Activated T-helper 1 cell treated with anti-CD3 and anti-CD28 coated beads, Interleukin-12 subunit alpha, Interleukin-12 subunit beta, Interleukin-2, Interleukin-4 antibody, amounts not matched to agents 30 ng/mL and 10 ng/mL and 1 ng/mL, durations not matched to agents 14 hours and 24 hours and 36 hours (primary cell): ENCODE data around the gene GRIK4. TPM values are rescaled to one million over a fixed set of nuclear protein-coding genes. Genes with fewer than 3 reads are reported as not detected.

ENCODE experiments used
- DNase-seq: peaks from one replicate; pipeline ENCODE4 v3.0.0; 2021; ENCODE audit warnings: low spot score
- H3K27ac Mint-ChIP-seq: one replicate; pipeline ENCODE4 v1.8.0; 2021; ENCODE audit warnings: mild to moderate bottlenecking, mixed read lengths
- H3K27me3 Mint-ChIP-seq: one replicate; pipeline ENCODE4 v1.8.0; 2022; ENCODE audit warnings: mild to moderate bottlenecking, moderate library complexity, mixed read lengths; ENCODE audit not compliant: insufficient read depth
- H3K36me3 Mint-ChIP-seq: one replicate; pipeline ENCODE4 v1.8.0; 2021; ENCODE audit warnings: low read depth, mixed read lengths
- H3K4me1 Mint-ChIP-seq: one replicate; pipeline ENCODE4 v1.8.0; 2021; ENCODE audit warnings: low read depth, mixed read lengths
- H3K4me3 Mint-ChIP-seq: one replicate; pipeline ENCODE4 v1.8.0; 2021; ENCODE audit warnings: mild to moderate bottlenecking, moderate library complexity, mixed read lengths
- H3K9me3 Mint-ChIP-seq: one replicate; pipeline ENCODE4 v1.8.0; 2021; ENCODE audit warnings: mixed read lengths
- intact Hi-C: fragments of 100-400 bp; cut with micrococcal nuclease; formaldehyde crosslinking; loops from one replicate; pipeline ENCODE4 v1.15.1; 2024
- total RNA-seq: library from RNA; stranded (reverse); gene quantifications from 2 replicates; pipeline ENCODE4 v1.2.3, GENCODE V29; 2022

The GRIK4 gene
- total RNA-seq, 1 donor from 2014 or later, result 0.16 TPM

DNA sequence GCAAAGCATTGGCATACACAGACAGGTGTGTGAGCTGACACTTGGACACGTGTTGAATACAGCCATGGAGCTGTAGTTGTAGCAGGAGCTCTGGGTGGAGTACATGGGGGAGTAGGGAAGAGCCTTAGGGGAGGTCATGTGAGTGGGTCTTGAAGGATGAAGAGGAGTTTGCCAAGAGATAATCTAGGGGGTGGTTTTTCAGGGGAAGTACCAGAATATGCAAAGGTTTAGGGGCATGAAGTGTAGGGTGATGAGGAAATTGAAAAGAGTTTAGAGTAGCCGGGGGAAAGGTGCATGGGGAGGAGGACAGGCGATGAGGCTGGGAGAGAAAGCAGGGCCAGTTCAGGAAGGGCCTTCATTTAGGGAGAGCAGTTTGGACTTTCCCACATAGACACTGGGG is 74.5 kb downstream of the GRIK4 start:
- no peaks in the 10 kb centered on the region for H3K36me3 Mint-ChIP-seq
- H3K4me1 Mint-ChIP-seq, result no peaks in the 10 kb centered on the region
- peaks cover 7% of the 10 kb centered on the region for H3K27me3 Mint-ChIP-seq
- intact Hi-C loops, result no loop called here
- DNase-seq, result no peak
- H3K9me3 Mint-ChIP-seq, result peaks cover 7% of the 10 kb centered on the region
- no peak overlapping the region for H3K27ac Mint-ChIP-seq
- H3K4me3 Mint-ChIP-seq, result no peak overlapping the region

DNA sequence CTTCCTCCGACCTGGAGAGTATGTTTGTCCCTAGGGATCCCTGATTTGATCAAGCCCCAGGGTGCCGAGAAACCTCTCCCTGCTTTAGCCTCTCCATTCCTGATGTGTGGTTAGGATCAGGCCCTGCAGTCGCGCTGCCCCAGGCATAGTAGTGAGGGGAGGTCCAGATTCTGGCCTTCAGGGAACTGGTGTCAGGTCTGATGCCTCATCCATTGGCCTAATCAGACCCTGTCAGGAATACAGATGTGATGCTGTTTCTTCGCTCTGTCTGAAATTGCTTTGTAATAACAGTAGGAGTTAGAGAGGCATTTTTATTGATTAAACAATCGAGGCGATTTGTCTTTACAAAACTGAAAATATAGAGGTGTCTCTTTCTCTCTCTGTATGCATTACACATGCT is 75.2 kb downstream of the GRIK4 start:
- Mint-ChIP-seq H3K27ac (no peak overlapping the region), H3K9me3 (peaks cover 7% of the 10 kb centered on the region), H3K4me3 (no peak overlapping the region), H3K27me3 (peaks cover 4% of the 10 kb centered on the region), H3K4me1 (no peaks in the 10 kb centered on the region), H3K36me3 (no peaks in the 10 kb centered on the region)
- intact Hi-C loops, result no loop called here
- no peak for DNase-seq

- intact Hi-C loops, result no loop called here
- peaks cover 7% of the 10 kb centered on the region for H3K9me3 Mint-ChIP-seq
- H3K27ac Mint-ChIP-seq, result no peak overlapping the region
- no peak overlapping the region for H3K4me3 Mint-ChIP-seq
- peaks cover 4% of the 10 kb centered on the region for H3K27me3 Mint-ChIP-seq
- no peaks in the 10 kb centered on the region for H3K36me3 Mint-ChIP-seq
- DNase-seq, result no peak
- H3K4me1 Mint-ChIP-seq, result no peaks in the 10 kb centered on the region
These were observed 75.8 kb downstream of the GRIK4 start for GRCh38 chr11:120587299-120587698.

GRCh38 chr11:120589376-120589775 is 77.8 kb downstream of the GRIK4 start:
- no peaks in the 10 kb centered on the region for H3K36me3 Mint-ChIP-seq
- H3K4me3 Mint-ChIP-seq, result no peak overlapping the region

DNA sequence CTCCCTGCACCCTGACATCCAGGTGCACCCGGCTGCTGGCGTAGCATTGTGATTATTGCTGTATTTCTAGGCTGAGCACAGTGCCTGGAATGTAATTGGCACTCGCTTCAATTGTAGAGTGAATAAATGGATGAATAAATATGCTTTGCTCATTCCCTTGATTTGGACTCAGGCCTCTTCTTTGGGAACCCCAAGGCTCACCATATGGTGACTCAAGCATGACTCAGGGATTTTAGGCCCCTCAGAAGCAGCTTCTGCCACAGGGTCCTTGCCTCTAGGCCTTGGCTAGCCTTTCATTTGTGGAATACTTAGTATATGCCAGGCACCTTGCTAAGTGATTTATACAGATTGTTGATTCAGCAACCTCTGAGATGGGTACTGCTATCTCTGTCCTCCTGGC is 78.9 kb downstream of the GRIK4 start:
- intact Hi-C loops, result no loop called here
- Mint-ChIP-seq H3K27ac (no peak overlapping the region), H3K4me3 (no peak overlapping the region), H3K27me3 (peaks cover 10% of the 10 kb centered on the region), H3K9me3 (no peaks in the 10 kb centered on the region), H3K36me3 (no peaks in the 10 kb centered on the region), H3K4me1 (no peaks in the 10 kb centered on the region)
- no peak for DNase-seq

More at GRCh38 chr11:120589376-120589775, 77.8 kb downstream of the GRIK4 start:
- no peak overlapping the region for H3K27ac Mint-ChIP-seq
- H3K9me3 Mint-ChIP-seq, result peaks cover under 1% of the 10 kb centered on the region
- H3K4me1 Mint-ChIP-seq, result no peaks in the 10 kb centered on the region
- H3K27me3 Mint-ChIP-seq, result peaks cover 10% of the 10 kb centered on the region
- no peak for DNase-seq
- intact Hi-C loops, result no loop called here

- intact Hi-C loops, result no loop called here
- no peak overlapping the region for H3K27ac Mint-ChIP-seq
- peaks cover 8% of the 10 kb centered on the region for H3K27me3 Mint-ChIP-seq
- H3K4me1 Mint-ChIP-seq, result no peaks in the 10 kb centered on the region
- DNase-seq, result no peak
- H3K9me3 Mint-ChIP-seq, result no peaks in the 10 kb centered on the region
- H3K4me3 Mint-ChIP-seq, result no peak overlapping the region
- H3K36me3 Mint-ChIP-seq, result no peaks in the 10 kb centered on the region
These were observed 83.2 kb downstream of the GRIK4 start for GRCh38 chr11:120594746-120595145.

GRCh38 chr11:120595557-120595956 is 84.0 kb downstream of the GRIK4 start:
- H3K27me3 Mint-ChIP-seq, result peaks cover 8% of the 10 kb centered on the region
- H3K4me3 Mint-ChIP-seq, result no peak overlapping the region
- no peaks in the 10 kb centered on the region for H3K4me1 Mint-ChIP-seq
- no peak for DNase-seq
- intact Hi-C loops, result no loop called here
- H3K9me3 Mint-ChIP-seq, result no peaks in the 10 kb centered on the region
- no peaks in the 10 kb centered on the region for H3K36me3 Mint-ChIP-seq
- H3K27ac Mint-ChIP-seq, result no peak overlapping the region

DNA sequence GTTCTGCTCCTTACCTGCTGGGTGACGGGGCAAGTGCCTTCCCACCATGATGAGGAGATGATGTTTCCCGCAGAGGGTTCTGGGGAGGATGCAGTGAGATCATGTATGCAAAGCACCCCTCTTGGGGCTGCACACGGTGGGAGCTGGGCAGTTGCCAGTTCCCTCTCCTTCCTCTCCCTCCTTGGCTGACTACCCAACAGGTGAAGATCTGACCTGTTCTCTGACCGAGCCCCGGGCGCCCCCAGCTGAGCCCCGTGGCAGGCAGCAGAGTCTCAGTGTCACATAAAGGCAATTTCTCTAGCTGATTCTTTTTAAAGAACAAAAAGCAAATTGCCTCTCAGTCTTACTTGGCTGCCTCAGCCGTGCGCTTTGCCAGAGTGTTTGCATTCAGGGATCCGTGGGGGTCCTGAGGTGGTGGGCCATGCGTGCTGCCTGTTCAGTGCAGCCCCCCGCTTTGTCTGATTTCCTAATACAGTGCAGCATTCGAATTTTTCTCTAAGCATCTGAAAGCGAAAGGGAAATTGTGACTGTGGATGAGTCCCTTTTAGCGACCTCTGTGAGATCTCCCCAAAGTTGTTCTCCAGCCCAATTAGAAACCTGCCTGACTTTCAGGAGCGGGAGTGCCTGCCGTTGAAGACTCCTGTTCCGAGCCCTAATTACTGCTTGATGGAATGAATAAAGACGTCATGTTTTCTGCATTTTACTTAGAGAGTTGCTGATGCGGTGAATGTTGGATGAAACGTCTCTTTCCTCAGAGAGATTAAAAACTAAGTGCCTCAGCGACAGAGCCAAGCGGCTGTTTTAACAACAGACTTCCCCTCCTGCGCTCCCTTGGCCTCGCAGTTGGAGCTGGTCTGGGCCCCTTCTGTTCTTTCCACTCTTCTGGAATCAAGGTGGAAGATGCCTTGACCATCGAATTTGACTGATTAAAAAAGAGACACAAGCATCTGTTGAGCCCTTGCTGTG is 86.0 kb downstream of the GRIK4 start:
- H3K4me1 Mint-ChIP-seq, result no peaks in the 10 kb centered on the region
- peaks cover 11% of the 10 kb centered on the region for H3K27me3 Mint-ChIP-seq
- H3K4me3 Mint-ChIP-seq, result no peak overlapping the region
- DNase-seq, result no peak
- H3K36me3 Mint-ChIP-seq, result no peaks in the 10 kb centered on the region
- intact Hi-C loops, result no loop called here
- H3K9me3 Mint-ChIP-seq, result no peaks in the 10 kb centered on the region
- H3K27ac Mint-ChIP-seq, result no peak overlapping the region

DNA sequence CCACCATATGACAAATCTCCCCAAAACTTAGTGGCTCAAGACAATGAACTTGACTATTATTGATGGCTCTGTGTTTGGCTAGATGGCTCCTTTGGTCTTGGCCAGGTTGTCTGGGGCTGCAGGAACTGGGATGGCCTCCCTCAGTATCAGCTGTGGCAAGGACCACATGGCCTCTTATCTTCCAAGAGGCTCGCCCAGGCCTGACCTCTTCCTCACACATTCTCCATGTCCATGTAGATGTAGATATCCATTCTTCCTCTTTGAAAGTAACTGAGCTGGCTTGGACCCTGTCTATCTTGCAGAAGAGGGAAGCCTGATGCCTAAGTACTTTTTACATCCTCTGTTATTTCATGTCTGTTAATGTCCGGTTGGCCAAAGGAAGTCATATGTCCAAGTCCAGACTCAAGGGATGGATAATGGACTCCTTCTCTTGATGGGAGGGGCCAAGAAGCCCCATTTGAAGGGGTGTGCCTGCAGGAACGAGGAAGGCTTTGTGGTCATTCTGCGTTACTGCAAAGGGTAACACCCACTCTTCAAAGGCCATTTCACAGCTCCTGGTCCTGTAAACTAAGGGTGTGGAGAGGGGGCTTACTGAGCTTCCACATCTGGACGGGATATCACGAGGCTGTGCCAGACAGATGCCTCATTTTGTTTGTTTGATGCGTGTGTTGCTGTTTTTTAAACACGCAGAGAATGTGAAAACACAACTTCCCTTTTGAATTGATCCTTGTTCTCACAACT is 87.1 kb downstream of the GRIK4 start:
- H3K9me3 Mint-ChIP-seq, result no peaks in the 10 kb centered on the region
- peaks cover 8% of the 10 kb centered on the region for H3K27me3 Mint-ChIP-seq
- no peak for DNase-seq
- no peak overlapping the region for H3K27ac Mint-ChIP-seq
- no peaks in the 10 kb centered on the region for H3K4me1 Mint-ChIP-seq
- intact Hi-C loops, result no loop called here
- no peaks in the 10 kb centered on the region for H3K36me3 Mint-ChIP-seq
- H3K4me3 Mint-ChIP-seq, result no peak overlapping the region

- Mint-ChIP-seq H3K27me3 (peaks cover 5% of the 10 kb centered on the region), H3K4me1 (no peaks in the 10 kb centered on the region), H3K4me3 (no peak overlapping the region), H3K27ac (no peak overlapping the region), H3K9me3 (no peaks in the 10 kb centered on the region), H3K36me3 (no peaks in the 10 kb centered on the region)
- no peak for DNase-seq
- intact Hi-C loops, result no loop called here
These were observed 88.4 kb downstream of the GRIK4 start for GRCh38 chr11:120599816-120600420.

DNA sequence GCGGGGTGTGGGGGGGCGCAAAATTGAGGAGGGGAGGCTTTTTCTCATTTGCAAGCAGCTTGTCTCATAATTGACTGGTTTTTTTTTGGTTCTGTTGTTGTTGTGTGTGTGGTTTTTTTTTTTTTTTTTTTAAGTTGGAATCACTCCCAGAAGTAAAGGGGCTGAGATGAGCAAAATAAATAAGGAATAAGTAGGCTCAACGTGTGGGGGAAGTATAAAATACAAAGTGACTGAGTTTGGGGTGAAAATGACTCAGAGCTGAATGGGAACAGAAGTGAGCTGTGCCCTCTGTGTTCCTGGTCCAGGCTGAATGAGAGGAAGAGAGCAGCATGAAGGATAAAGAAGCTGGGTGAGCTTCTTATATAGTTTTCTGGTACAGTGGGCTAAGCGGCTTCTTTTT is 90.0 kb downstream of the GRIK4 start:
- H3K36me3 Mint-ChIP-seq, result no peaks in the 10 kb centered on the region
- no peak overlapping the region for H3K4me3 Mint-ChIP-seq
- no peak overlapping the region for H3K27ac Mint-ChIP-seq
- DNase-seq, result no peak
- peaks cover 5% of the 10 kb centered on the region for H3K27me3 Mint-ChIP-seq
- H3K9me3 Mint-ChIP-seq, result no peaks in the 10 kb centered on the region
- intact Hi-C loops, result no loop called here
- H3K4me1 Mint-ChIP-seq, result no peaks in the 10 kb centered on the region

- intact Hi-C loops, result no loop called here
- Mint-ChIP-seq H3K4me3 (no peak overlapping the region), H3K36me3 (no peaks in the 10 kb centered on the region), H3K27me3 (peaks cover 5% of the 10 kb centered on the region), H3K4me1 (no peaks in the 10 kb centered on the region), H3K9me3 (no peaks in the 10 kb centered on the region), H3K27ac (no peak overlapping the region)
- DNase-seq, result no peak
These were observed 91.5 kb downstream of the GRIK4 start for GRCh38 chr11:120603071-120603470.

DNA sequence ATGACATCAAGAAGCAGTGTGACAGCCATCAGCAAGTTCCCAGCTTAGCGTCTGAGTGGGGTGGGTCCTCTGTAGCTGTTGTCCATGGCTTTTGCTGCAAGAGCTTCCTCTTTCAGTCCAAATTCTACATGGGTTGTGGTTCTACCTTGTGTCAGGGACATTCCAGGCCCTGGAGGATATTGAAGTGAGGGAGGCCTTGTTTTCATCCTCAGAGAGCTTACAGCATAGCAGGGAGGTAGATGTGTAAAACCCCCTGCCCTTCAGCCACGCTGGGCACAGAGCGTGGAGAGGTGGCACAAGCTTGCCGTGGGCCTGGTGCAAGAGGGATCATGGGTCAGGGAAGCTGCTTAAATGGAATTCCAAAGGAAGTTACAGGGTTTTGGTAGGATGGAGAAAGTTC is 93.9 kb downstream of the GRIK4 start:
- intact Hi-C loops, result no loop called here
- Mint-ChIP-seq H3K4me3 (no peak overlapping the region), H3K4me1 (no peaks in the 10 kb centered on the region), H3K27ac (no peak overlapping the region), H3K27me3 (peaks cover 5% of the 10 kb centered on the region), H3K9me3 (no peaks in the 10 kb centered on the region), H3K36me3 (no peaks in the 10 kb centered on the region)
- DNase-seq, result no peak
